ENCODE data around the gene RPL22L1.

- TF ChIP-seq POLR2A (IDR thresholded peaks at IDR 0.05) (no peak), CTCF (IDR thresholded peaks at IDR 0.05) (no peak)
Measured at GRCh38 chr3:170862618-170863374, 7.2 kb downstream of the RPL22L1 start.

Data from adrenal gland (tissue), 5 donors.